Superior temporal gyrus (tissue), 1 donor: ENCODE measurements around the gene DIPK1A.
"Not testable (repeated sequence)": the region's sequence is repeated elsewhere in the genome, so short reads cannot be mapped to it uniquely, and the experiment has no call there.

ENCODE experiments used
- DNase-seq: peaks from one replicate; pipeline ENCODE4 v3.0.0-alpha.2; 2016; ENCODE audit errors: extremely low spot score

The DIPK1A gene

GRCh38 chr1:92980732-92981647 lies 19.7 kb upstream of the DIPK1A start:
- no peak for DNase-seq

GRCh38 chr1:92975551-92976232 lies 14.4 kb upstream of the DIPK1A start:
- DNase-seq, result peak; percentile 32

DNA sequence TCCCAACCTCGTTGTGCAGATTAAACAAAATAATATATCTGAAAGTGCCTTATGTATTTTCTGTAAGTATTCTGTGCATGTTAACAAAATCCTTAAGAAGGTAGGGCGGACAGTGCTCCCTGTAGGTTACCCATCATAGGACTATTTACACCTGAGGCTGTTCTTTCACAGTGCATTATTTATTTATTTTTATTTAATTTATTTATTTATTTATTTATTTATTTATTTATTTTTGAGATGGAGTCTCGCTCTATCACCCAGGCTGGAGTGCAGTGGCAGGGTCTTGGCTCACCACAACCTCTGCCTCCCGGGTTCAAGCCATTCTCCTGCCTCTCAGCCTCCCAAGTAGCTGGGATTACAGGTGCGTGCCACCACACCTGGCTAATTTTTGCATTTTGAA lies 12.8 kb upstream of the DIPK1A start:
- not testable (repeated sequence) for DNase-seq

- DNase-seq, result peak; percentile 38
These were observed 12.1 kb upstream of the DIPK1A start for GRCh38 chr1:92973203-92973897.

- DNase-seq, result no peak
These were observed 11.3 kb upstream of the DIPK1A start for GRCh38 chr1:92972409-92973129.

GRCh38 chr1:92971932-92972331 lies 10.7 kb upstream of the DIPK1A start:
- DNase-seq, result not testable (repeated sequence)

DNA sequence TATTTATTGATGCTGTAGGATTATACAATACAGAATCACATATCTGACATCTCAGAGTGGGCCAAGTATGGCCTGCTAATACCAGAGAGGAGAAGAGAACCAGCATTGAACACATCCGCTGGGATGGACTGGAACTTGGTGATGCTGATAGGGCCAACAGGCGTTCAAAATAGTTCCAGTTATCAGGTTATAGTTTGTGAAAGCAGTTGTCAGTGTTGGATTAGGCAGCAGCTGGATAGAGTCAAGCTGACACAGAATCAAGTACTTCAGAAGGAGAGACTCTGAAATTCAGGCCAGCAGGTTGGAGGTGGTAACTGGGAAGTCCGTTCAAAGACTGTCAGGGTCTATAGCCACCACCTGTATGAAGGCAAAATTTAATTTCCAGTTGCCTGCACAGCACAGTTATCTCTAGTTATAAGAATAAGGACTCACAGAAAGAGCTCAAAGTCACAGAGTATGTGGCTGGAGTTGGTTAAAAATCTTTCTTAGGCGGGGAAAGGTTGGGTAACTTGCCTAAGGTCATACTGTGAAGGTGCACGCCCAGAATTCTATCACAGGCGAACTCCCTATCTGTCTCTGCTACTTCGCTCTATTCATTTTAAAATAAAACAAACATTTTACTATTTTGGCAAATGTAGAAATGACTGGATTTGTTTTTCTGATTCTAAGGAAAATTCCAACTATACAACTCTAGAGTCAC lies 9.9 kb upstream of the DIPK1A start:
- DNase-seq, result no peak

- no peak for DNase-seq
These were observed 8.3 kb upstream of the DIPK1A start for GRCh38 chr1:92969517-92969916.

DNA sequence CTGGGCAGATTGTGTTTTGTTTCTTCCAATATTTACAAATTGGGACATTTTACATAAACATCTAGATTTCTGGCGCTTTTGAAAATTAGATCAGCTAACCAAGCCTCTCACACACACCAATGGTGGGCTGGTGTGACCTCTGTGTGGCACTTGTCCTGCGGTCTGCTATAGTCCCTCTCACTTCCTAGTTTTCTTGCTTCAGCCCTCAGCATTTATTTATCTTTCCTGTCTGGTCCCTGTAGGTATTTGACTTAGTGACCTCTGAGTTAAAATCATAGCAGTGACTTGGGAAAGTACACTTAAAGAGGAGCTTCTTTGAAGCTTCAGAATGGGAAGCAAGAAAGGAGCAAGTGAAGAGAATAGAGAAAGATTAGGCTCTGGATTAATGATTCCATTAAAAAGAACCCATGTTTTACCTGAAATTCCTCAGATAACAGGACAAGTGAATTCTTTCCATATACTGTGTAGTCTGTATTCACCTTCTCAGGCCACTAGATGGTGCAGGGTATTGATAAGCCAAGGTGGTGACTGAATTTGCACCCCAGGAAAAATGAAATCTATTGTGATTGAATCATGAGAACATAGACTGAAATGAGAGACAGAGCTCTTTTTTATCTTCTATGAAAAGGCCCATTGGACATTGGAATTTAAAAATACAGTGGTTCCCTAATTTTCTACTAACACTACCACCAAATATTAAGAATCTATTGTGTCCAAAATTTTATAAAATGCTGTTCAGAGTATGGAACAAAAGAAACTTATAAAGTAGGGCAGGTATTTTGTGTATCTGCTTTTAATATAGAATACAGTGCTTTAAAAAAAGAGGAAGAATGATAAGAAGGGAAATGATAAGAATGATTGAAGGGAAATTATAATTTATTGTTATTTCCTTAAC lies 7.1 kb upstream of the DIPK1A start:
- peak; percentile 41 for DNase-seq

DNA sequence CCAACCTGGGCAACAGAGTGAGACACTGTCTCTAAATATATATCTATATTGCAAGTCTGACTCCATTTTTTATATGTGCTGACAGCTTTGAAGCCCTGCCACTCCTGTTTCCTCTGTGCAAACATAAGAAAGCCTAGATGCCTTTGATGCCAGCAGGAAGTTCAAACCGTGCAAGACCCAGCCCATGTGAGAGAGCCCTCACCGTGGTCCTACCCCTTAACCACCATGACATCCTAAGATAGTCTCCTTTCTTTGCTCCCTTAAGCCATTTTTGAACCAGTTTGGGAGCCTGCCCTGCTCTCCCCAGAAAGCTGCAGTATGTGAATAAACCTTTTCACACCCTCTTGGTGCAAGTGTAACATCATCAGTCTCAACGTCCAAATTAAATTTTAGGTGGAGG lies 3.7 kb upstream of the DIPK1A start:
- DNase-seq, result no peak

- no peak for DNase-seq
These were observed 3.1 kb upstream of the DIPK1A start for GRCh38 chr1:92964316-92964715.

DNA sequence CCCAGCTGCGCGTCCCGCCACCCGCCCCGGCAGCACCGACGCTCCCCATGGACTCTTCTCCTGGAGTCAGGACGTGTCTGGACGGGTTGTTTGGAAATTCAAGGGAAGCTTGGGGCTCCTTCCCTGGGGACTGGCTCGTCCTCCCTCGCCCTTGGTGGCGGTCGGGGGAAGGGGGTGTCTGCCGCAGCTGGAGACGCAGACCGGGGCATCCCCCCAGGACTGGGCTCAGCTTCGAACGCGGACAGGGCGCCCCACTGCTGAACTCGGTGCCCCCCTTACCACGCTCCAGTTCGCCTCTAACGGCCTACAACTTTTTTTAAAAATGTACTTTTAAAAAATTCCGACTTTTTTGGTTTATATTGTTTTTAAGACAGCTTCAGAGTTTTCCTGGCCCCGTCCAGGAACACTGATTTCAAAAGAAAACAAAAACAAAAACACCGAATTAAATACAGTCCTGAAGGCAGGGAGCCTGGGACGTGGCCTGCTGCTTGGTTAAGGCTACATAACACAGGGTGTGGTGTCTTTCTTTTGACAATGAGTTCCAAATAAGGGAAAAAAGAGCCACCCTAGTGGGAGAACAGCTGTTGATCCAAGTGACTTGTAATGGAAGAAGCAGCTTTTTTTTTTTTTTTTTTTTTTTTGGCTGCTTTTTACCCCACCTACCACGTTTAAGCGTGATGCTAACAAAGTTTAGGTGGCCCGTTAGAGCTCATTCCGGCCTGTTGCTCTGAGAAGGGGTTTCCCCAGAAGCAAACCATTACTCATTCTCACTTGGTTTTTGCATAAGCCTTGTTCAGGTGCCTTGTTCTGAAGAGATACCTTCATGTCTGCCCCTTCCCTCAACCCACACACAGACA lies 862 bp upstream of the DIPK1A start:
- peak; percentile 52 for DNase-seq

- peak; percentile 95 for DNase-seq
These were observed 699 bp downstream of the DIPK1A start for GRCh38 chr1:92960395-92961130.

DNA sequence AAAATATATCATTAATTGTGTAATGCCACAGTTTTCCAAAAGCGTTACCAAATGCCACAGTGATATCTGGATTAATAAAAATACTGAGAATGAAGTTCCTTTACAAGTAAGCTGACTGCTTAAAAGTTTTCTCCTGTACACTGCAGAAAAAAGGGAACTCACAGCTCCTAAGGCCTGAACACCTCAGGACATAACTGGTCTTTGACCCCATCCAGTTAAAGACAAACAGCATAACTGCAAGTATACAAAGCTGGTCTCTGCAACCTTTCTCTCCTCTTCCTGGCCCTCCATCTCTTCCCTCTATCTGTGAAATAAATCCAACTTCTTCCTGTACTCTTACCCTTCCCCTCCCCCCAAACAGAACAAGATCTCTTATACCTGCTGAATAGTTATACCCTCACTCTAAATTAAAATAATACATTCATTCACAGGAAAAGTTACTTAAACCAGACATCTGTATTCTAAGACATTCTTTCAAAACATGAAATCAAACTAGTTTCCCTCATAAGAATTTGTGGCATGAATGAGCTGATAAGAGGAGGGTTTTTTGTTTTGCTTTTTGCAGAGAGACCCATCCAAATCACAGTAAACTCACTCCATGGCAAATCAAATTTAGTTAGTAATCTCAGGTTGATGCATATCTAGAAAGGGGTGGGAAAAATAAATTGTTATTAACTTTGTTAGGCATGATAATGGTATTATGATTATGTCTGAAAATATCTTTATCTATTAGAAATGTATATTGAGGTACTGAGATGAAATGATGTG lies 2.9 kb downstream of the DIPK1A start:
- peak; percentile 47 for DNase-seq

DNA sequence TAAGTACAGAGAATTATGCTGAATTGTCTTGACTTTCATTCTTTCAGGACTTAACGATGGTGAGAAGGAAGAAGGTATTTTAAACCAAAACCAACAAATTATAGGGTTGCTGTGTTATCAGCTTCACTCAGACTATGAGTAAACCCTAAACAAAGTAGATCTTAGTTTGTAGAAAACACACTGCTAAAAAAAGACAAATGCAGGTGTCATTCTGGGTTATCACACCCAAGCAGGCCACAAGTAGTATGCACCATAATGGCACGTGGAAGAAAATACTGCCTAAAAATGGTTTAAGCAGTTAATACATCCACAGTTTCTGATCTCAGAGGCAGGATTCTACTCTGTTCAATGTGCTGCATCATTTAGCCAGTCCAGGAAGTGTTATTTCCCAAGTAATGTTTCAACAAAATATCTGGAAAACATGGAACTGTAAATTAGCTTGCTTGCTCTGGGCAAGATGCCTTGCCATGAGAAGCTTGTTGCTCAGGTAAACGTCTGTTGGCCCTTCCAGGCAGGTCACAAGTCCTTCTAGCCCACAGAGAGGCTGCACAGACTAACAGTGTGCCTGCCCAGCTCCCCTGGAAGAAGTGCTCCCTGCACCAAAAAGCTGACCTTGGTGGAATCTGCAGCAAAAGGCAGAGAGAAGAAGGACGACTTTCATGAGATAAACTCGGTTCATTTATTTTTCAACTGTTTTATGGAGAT lies 4.1 kb downstream of the DIPK1A start:
- peak; percentile 57 for DNase-seq

GRCh38 chr1:92956254-92957029 lies 4.8 kb downstream of the DIPK1A start:
- peak; percentile 29 for DNase-seq
